Neural cell (in vitro differentiated cells): ENCODE measurements around the gene BCCIP. TPM values are rescaled to one million over a fixed set of nuclear protein-coding genes. Genes with fewer than 3 reads are reported as not detected.

Source experiments
- H2AFZ ChIP-seq: fragments of 200-600, 300-800 bp; sonication (generic), shearing (Covaris generic); 2 replicates; pipeline ENCODE4 v1.6.0; 2014; ENCODE audit warnings: low read depth, mild to moderate bottlenecking, antibody characterized with exemption, low read length, moderate library complexity
- H3F3A ChIP-seq: fragments of 200-600 bp; shearing (Covaris generic); 2 replicates; pipeline ENCODE4 v1.6.1; 2016; ENCODE audit warnings: mild to moderate bottlenecking, moderate library complexity, mixed read lengths, antibody characterized with exemption, low read length; ENCODE audit not compliant: insufficient read depth, poor library complexity, severe bottlenecking
- H3K27ac ChIP-seq: fragments of 200-600, 300-800 bp; sonication (generic), shearing (Covaris generic); 2 replicates; pipeline ENCODE4 v1.5.1; 2014; ENCODE audit warnings: mild to moderate bottlenecking, low read length, moderate library complexity
- H3K27me3 ChIP-seq: fragments of 300-800, 200-600 bp; sonication (generic), shearing (Covaris generic); 2 replicates; pipeline ENCODE4 v1.6.0; 2014; ENCODE audit warnings: mild to moderate bottlenecking, low read depth, low read length, moderate library complexity; ENCODE audit not compliant: insufficient read depth
- H3K36me3 ChIP-seq: fragments of 300-800, 200-600 bp; sonication (generic), shearing (Covaris generic); 2 replicates; pipeline ENCODE4 v1.5.1; 2014; ENCODE audit warnings: mild to moderate bottlenecking, antibody characterized with exemption, low read length, moderate library complexity; ENCODE audit not compliant: insufficient read depth
- H3K4me2 ChIP-seq: fragments of 300-800, 200-600 bp; sonication (generic), shearing (Covaris generic); 2 replicates; pipeline ENCODE4 v1.6.0; 2014; ENCODE audit warnings: mild to moderate bottlenecking, low read length
- H3K4me3 ChIP-seq: fragments of 300-800, 200-600 bp; sonication (generic), shearing (Covaris generic); 2 replicates; pipeline ENCODE4 v1.5.1; 2014; ENCODE audit warnings: mild to moderate bottlenecking, low read length, moderate library complexity
- H3K79me2 ChIP-seq: fragments of 200-600 bp; shearing (Covaris generic); replicated peaks from 2 replicates; pipeline ENCODE4 v1.6.0; 2014; ENCODE audit warnings: mild to moderate bottlenecking, low read length, moderate library complexity; ENCODE audit not compliant: insufficient read depth
- H3K9ac ChIP-seq: fragments of 300-800, 200-600 bp; sonication (generic), shearing (Covaris generic); 2 replicates; pipeline ENCODE4 v1.6.1; 2016; ENCODE audit warnings: mild to moderate bottlenecking, low read length, mixed read lengths
- H3K9me2 ChIP-seq: fragments of 200-600 bp; shearing (Covaris generic); 2 replicates; pipeline ENCODE4 v1.6.1; 2016; ENCODE audit warnings: mild to moderate bottlenecking, low read length, mixed read lengths; ENCODE audit not compliant: insufficient read depth
- H3K9me3 ChIP-seq: fragments of 200-600, 300-800 bp; sonication (generic), shearing (Covaris generic); 2 replicates; pipeline ENCODE4 v1.6.1; 2016; ENCODE audit warnings: mild to moderate bottlenecking, mixed run types, low read length, moderate library complexity, mixed read lengths
- H4K20me1 ChIP-seq: fragments of 200-600 bp; shearing (Covaris generic); 2 replicates; pipeline ENCODE4 v1.6.1; 2016; ENCODE audit warnings: mild to moderate bottlenecking, mixed run types; ENCODE audit not compliant: insufficient read depth
- EP300 ChIP-seq: fragments of 450-650 bp; conservative IDR thresholded peaks from 2 replicates; pipeline ENCODE4 v1.6.1; 2014; ENCODE audit warnings: antibody characterized with exemption, mild to moderate bottlenecking, moderate library complexity; ENCODE audit not compliant: poor library complexity, severe bottlenecking
- EZH2 ChIP-seq: fragments of 200-600, 300-800 bp; shearing (Covaris generic), sonication (generic); IDR thresholded peaks from 2 replicates; pipeline ENCODE4 v1.6.1; 2014; ENCODE audit warnings: antibody characterized with exemption, low read length, borderline replicate concordance, mild to moderate bottlenecking; ENCODE audit not compliant: insufficient read depth, poor library complexity, severe bottlenecking
- MXI1 ChIP-seq: fragments of 450-650 bp; conservative IDR thresholded peaks from 2 replicates; pipeline ENCODE4 v1.6.1; 2014; ENCODE audit warnings: antibody characterized with exemption, mild to moderate bottlenecking; ENCODE audit not compliant: poor library complexity, severe bottlenecking
- POLR2AphosphoS5 ChIP-seq: IDR thresholded peaks from 2 replicates; pipeline ENCODE4 v1.6.1; 2012
- RAD21 ChIP-seq: fragments of 450-650 bp; conservative IDR thresholded peaks from 2 replicates; pipeline ENCODE4 v1.6.1; 2014; ENCODE audit warnings: antibody characterized with exemption, mild to moderate bottlenecking, moderate library complexity
- SMC3 ChIP-seq: fragments of 450-650 bp; conservative IDR thresholded peaks from 2 replicates; pipeline ENCODE4 v1.6.1; 2014; ENCODE audit warnings: antibody characterized with exemption, mild to moderate bottlenecking, moderate library complexity; ENCODE audit not compliant: poor library complexity
- TAF1 ChIP-seq: IDR thresholded peaks from 2 replicates; pipeline ENCODE4 v1.6.1; 2012; ENCODE audit warnings: low read depth
- polyA plus RNA-seq: library from polyadenylated mRNA; depleted of rRNA; stranded (reverse); fragments of >200 nt; gene quantifications from 2 replicates; pipeline ENCODE4 v1.2.3, GENCODE V29; 2014
- TF ChIP-seq, protein P1 (sequence below): IDR thresholded peaks from 2 replicates; pipeline ENCODE4 v1.6.1; 2012; ENCODE audit warnings: borderline replicate concordance
- TF ChIP-seq, protein P2 (sequence below): fragments of 450-650 bp; IDR thresholded peaks from 2 replicates; pipeline ENCODE4 v1.5.1; 2014; ENCODE audit warnings: antibody characterized with exemption, mild to moderate bottlenecking, moderate library complexity; ENCODE audit not compliant: poor library complexity, severe bottlenecking

BCCIP gene
- polyA plus RNA-seq, 1 donor from 2014 or later = 95.8 TPM

DNA sequence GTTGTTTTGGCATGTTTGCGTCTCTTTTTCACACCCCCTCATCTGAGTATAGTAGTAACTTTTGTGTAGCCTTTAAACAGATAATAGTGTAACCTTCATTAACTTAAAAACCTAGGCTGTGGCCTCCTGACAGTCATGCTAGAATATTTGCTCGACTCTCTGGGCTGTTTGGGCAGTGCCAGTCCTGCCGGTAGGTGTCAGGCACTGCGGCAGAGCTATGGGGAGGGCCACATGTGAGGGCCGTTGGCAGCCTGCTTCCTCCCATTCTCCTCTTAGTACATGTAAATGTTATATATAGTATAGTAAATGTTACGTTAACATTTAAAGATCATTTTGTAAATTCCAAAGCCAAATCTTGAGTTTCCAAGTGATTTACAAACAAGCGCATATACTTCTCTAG, 26.1 kb downstream of the BCCIP start:
- Histone ChIP-seq H3K36me3 (no peaks in the 10 kb centered on the region), H3K27ac (no peak overlapping the region)
- TF ChIP-seq, protein P1, sequence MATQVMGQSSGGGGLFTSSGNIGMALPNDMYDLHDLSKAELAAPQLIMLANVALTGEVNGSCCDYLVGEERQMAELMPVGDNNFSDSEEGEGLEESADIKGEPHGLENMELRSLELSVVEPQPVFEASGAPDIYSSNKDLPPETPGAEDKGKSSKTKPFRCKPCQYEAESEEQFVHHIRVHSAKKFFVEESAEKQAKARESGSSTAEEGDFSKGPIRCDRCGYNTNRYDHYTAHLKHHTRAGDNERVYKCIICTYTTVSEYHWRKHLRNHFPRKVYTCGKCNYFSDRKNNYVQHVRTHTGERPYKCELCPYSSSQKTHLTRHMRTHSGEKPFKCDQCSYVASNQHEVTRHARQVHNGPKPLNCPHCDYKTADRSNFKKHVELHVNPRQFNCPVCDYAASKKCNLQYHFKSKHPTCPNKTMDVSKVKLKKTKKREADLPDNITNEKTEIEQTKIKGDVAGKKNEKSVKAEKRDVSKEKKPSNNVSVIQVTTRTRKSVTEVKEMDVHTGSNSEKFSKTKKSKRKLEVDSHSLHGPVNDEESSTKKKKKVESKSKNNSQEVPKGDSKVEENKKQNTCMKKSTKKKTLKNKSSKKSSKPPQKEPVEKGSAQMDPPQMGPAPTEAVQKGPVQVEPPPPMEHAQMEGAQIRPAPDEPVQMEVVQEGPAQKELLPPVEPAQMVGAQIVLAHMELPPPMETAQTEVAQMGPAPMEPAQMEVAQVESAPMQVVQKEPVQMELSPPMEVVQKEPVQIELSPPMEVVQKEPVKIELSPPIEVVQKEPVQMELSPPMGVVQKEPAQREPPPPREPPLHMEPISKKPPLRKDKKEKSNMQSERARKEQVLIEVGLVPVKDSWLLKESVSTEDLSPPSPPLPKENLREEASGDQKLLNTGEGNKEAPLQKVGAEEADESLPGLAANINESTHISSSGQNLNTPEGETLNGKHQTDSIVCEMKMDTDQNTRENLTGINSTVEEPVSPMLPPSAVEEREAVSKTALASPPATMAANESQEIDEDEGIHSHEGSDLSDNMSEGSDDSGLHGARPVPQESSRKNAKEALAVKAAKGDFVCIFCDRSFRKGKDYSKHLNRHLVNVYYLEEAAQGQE = no peak
- no peak for TF ChIP-seq TAF1
- no peak for TF ChIP-seq EP300
- TF ChIP-seq EZH2 = no peak
- TF ChIP-seq, protein P2, sequence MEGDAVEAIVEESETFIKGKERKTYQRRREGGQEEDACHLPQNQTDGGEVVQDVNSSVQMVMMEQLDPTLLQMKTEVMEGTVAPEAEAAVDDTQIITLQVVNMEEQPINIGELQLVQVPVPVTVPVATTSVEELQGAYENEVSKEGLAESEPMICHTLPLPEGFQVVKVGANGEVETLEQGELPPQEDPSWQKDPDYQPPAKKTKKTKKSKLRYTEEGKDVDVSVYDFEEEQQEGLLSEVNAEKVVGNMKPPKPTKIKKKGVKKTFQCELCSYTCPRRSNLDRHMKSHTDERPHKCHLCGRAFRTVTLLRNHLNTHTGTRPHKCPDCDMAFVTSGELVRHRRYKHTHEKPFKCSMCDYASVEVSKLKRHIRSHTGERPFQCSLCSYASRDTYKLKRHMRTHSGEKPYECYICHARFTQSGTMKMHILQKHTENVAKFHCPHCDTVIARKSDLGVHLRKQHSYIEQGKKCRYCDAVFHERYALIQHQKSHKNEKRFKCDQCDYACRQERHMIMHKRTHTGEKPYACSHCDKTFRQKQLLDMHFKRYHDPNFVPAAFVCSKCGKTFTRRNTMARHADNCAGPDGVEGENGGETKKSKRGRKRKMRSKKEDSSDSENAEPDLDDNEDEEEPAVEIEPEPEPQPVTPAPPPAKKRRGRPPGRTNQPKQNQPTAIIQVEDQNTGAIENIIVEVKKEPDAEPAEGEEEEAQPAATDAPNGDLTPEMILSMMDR = no peak
- no peak for TF ChIP-seq SMC3
- TF ChIP-seq POLR2AphosphoS5 = no peak
- TF ChIP-seq RAD21 = no peak
- no peak for TF ChIP-seq MXI1

DNA sequence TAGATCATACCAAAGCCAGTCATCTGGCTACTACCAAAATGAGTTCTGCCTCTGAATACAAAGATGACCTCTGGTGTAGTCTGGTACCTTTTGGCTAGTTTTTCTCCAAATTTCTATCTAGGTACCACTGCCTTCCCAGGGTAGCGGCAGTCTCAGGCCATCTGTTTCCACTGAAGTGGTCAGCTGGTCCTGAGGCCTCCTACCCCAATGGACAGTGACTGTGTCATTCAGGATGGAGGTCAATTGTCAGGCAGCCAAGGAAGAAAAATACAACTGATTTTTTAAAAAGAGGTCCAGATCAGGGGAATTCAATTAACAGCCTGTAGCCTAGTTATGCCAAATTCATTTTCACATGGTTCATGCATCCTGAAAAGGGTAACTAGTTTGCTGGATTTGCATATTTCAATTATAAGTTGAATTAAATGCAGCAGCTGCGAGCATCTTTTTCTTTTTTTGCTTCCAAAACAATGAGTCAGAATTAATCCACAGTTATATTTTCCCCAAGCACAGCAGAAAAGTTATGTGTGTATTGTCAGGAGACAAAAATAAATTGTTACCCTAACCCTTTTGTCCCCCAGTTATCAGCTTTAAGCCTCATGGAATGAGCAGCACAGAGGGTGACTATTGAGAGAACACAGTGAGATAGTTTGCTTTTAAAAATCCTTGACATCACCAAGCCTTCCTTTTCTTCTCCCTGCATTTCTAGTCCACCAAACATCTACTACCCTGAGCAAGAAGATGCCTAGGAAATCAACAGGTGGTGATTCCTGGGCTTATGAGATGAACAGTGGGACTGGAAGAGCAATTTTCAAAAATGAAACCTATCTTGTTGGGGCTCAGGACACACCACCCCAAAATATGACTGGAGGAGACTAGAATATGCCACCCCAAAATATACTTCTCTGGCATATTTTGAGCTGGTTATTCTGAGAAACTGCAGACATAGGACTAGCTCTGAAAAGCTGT, 27.7 kb downstream of the BCCIP start:
- TF ChIP-seq TAF1 = no peak
- TF ChIP-seq POLR2AphosphoS5 = no peak
- TF ChIP-seq EP300 = no peak
- TF ChIP-seq RAD21 = no peak
- TF ChIP-seq MXI1 = no peak
- TF ChIP-seq EZH2 = no peak
- TF ChIP-seq, protein P2 = no peak
- TF ChIP-seq, protein P1 = no peak
- TF ChIP-seq SMC3 = no peak
- Histone ChIP-seq H3K27ac (no peak overlapping the region), H3F3A (no peaks in the 10 kb centered on the region), H3K9me2 (no peaks in the 10 kb centered on the region), H2AFZ (no peak overlapping the region), H3K79me2 (no peaks in the 10 kb centered on the region), H3K4me3 (no peak overlapping the region), H3K27me3 (no peaks in the 10 kb centered on the region), H3K36me3 (no peaks in the 10 kb centered on the region), H3K9me3 (no peaks in the 10 kb centered on the region), H4K20me1 (no peaks in the 10 kb centered on the region), H3K4me2 (no peak overlapping the region), H3K9ac (no peak overlapping the region)

More for the DNA sequence above, 26.1 kb downstream of the BCCIP start:
- no peaks in the 10 kb centered on the region for H3K27me3 ChIP-seq
- H3K4me3 ChIP-seq = no peak overlapping the region
- H3F3A ChIP-seq = no peaks in the 10 kb centered on the region
- H3K9me3 ChIP-seq = no peaks in the 10 kb centered on the region
- no peak overlapping the region for H3K4me2 ChIP-seq
- H3K9ac ChIP-seq = no peak overlapping the region
- H4K20me1 ChIP-seq = no peaks in the 10 kb centered on the region
- H3K79me2 ChIP-seq = no peaks in the 10 kb centered on the region
- H2AFZ ChIP-seq = no peak overlapping the region
- no peaks in the 10 kb centered on the region for H3K9me2 ChIP-seq
